Inflammatory macrophage treated with lipopolysaccharide for 4 hours (primary cell): ENCODE results near the gene KCND2.
"Not testable (repeated sequence)": the region's sequence is repeated elsewhere in the genome, so short reads cannot be mapped to it uniquely, and the experiment has no call there.

Experiments
- DNase-seq: peaks from one replicate; pipeline ENCODE4 v3.0.0-alpha.2; 2020

KCND2 gene

GRCh38 chr7:120502825-120503224 is 229.8 kb downstream of the KCND2 start:
- no peak for DNase-seq

GRCh38 chr7:120504386-120504785 is 231.4 kb downstream of the KCND2 start:
- DNase-seq: no peak

DNA sequence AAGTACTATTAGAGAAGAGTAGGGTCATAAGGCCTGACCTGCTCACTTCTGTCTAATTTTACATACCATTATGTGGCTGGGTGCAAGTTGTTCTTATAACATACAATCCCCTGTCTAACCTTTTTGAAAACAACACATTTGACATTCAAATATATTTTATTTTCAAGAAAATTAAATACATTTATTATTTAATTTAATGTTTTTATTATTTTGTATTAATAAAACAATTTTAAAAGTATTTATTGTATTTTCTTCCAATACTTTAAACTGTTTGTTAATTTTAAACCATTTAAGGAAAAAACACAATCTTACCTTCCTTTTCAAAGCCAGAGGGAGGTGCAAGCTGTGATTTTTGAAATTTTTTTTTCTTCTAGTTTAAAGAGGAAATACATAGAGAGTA is 232.8 kb downstream of the KCND2 start:
- DNase-seq: no peak

- DNase-seq: no peak
Measured at GRCh38 chr7:120512701-120513100, 239.7 kb downstream of the KCND2 start.

DNA sequence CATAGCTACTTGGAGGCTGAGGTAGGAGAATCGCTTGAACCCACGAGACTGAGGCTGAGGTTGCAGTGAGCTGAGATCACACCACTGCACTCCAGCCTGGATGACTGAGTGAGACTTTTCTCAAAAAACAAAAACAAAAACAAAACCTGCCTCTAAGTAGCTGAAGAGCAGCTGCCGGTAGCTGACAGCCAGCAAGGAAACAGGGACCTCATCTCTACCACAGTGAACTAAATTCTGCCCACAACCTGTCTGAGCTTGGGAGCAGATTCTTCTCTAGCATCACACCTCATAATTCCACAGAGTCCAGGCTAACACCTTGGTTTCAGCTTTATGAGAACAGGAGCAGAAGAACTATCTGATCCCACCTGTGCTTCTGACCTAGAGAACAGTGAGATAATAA is 246.2 kb downstream of the KCND2 start:
- no peak for DNase-seq

GRCh38 chr7:120521761-120522737 is 249.1 kb downstream of the KCND2 start:
- DNase-seq: no peak

DNA sequence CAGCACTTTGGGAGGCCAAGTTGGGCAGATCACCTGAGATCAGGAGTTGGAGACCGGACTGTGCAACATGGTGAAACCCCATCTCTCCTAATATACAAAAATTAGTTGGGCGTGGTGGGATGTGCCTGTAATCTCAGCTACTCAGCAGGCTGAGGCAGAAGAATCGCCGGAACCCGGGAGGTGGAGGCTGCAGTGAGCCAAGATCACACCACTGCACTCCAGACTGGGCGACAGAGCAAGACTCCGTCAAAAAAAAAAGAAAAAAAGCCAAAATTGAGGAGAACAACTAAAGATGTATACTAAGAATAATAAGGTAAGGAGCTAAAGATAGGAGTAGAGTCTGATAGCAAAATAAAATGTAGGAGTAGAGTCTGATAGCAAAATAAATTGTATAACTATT is 251.0 kb downstream of the KCND2 start:
- DNase-seq: no peak

- DNase-seq: no peak
Measured at GRCh38 chr7:120526902-120527509, 254.0 kb downstream of the KCND2 start.

DNA sequence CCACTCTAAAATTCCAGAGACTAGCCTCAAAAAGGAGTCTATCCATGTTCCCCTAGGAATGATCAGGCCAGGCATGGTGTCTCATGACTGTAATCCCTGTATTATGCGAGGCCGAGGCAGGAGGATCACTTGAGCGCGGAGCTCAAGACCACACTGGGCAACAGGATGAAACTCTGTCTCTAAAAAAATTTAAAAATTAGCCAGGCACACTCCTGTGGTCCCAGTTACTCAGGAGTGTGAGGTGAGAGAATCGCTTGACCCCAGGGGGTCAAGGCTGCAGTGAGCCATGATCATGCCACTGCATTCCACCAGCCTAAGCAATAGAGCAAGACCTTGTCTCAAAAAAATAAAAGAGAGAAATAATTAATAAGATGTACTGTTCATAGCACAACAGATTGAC is 256.8 kb downstream of the KCND2 start:
- no peak for DNase-seq

DNA sequence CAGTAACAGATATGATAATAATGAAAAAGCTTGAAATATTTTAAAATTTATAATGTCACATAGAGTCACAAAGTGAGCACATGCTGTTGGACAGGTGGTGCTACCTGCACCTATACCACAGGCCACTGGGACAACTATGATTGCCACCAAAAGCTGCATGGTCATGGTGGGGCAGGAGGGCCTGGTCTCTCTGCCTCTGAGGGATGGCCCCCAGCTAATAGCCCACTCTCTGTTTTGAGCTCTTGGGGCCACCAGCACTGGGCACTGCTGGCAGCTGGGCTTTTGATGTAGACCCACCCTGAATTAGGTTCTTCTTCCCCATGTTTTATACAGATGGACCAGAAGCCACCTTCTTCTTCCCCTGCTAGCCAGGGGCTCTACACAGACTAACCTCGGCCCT is 265.4 kb downstream of the KCND2 start:
- DNase-seq: no peak

- no peak for DNase-seq
Measured at GRCh38 chr7:120539321-120539720, 266.3 kb downstream of the KCND2 start.

GRCh38 chr7:120547605-120548004 is 274.6 kb downstream of the KCND2 start:
- DNase-seq: no peak

DNA sequence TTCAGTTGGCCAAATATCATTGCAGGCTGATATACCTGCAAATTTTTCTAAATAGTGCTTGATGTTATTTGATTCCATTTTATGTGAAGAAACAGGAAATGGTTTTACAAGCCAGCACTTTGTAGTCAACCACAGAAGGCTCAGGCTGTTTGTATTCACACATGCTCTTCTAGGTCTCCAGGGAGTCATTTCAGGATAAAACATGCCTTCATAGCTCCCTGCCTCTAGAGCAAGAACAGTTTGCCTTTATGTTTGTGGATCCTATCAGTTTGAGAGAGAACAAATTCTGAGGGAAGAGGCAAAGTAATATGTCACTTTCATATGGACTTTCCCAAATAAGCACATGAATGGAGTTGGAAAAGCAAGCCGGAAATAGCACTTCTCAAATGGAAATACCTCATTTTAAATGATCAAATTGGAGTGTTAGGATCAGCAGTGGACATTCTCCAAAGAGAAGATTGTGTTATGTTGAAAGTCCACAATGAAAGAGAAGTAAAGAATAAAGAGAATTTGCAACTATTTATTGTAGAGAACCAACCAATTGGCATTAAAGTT is 277.6 kb downstream of the KCND2 start:
- no peak for DNase-seq

GRCh38 chr7:120553491-120553890 is 280.5 kb downstream of the KCND2 start:
- no peak for DNase-seq

- DNase-seq: peak; percentile 11
Measured at GRCh38 chr7:120554960-120555571, 282.1 kb downstream of the KCND2 start.

GRCh38 chr7:120564145-120564544 is 291.2 kb downstream of the KCND2 start:
- DNase-seq: no peak

DNA sequence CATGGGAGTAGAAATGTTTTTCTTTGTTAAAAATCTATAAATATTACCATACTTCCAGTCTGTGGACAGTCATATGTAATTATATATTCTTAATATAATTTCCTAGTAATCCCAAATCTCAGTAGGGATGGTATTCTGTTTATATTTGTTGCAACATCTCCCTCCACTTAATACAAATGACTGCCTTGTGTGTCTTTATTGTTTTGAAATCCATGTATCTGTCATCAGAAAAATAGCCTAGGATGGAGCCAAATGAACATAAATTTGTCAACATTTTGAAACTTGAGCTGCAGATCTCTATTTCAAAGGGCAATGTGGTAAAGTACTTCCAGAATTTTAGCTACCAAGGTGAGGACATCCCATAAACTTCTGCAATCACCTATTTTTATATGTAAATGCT is 294.2 kb downstream of the KCND2 start:
- no peak for DNase-seq

GRCh38 chr7:120578657-120579056 is 305.7 kb downstream of the KCND2 start:
- not testable (repeated sequence) for DNase-seq

- DNase-seq: no peak
Measured at GRCh38 chr7:120582916-120583315, 309.9 kb downstream of the KCND2 start.

DNA sequence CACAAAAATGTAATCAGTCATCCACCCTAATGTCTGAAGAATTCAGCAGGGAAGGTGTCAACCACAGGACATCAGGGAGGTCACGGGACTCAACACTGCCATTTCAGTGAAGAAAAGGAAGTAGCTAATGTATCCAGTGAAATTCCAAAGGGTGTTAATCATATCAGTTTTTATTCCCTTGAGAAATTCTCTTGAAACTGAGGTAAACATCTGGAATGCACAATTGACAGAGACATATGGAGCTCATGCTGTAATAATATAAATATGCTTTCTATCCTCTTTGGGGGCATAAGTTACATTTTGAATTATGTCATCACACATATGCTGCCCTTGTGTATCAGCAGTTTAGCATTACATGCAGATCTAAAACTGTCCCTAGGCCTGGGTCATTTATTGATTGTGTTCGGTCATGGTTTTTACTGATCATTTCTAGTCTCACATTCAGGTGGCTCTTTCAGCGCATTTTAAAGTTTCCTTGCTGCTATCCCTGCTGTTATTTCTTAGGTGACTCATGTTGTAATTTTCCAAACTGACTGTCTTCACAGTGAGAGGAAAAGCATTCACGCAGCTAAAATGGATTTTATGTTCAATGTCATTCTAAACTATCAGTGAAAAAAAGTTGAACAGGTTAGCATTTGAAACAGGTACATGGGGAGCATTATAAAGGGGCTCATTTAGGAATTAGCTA is 311.1 kb downstream of the KCND2 start:
- no peak for DNase-seq

GRCh38 chr7:120586571-120586970 is 313.6 kb downstream of the KCND2 start:
- DNase-seq: no peak

DNA sequence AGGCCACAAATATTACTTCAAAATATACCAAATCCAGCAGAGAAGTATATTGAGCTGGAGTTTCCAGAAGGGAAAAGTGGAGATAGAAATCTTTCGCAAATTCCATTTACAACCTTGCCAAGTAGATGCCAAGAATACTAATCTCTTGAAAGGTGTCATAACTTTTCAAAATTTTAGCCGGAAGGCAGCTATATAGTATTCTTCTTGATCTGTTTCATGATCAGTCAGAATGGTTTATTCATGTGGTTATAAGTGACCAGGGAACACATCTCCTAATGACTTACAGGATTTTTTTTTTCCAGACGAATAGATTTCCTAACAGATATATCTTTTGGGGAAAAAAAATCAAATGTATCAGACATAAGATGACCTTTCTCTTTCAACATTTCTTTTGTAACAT is 314.3 kb downstream of the KCND2 start:
- no peak for DNase-seq

- DNase-seq: no peak
Measured at GRCh38 chr7:120588416-120588815, 315.4 kb downstream of the KCND2 start.
